Transverse colon (tissue), 4 donors: Measurements from ENCODE around the gene RBM20. TPM values are rescaled to one million over a fixed set of nuclear protein-coding genes. Genes with fewer than 3 reads are reported as not detected.

Experiments used
- DNase-seq: peaks from one replicate; pipeline ENCODE4 v3.0.0-alpha.2; 2019
- H3K27ac ChIP-seq, 4 donors: fragments of 200-600 bp; sonication (generic); 2 replicates each; pipeline ENCODE4 v1.5.1; 2016 to 2018; ENCODE audit warnings: inconsistent platforms in 4 of 4
- H3K27me3 ChIP-seq: fragments of 200-600 bp; sonication (generic); 2 replicates; pipeline ENCODE4 v1.5.1; 2017; ENCODE audit warnings: inconsistent platforms
- H3K36me3 ChIP-seq, 4 donors: fragments of 200-600 bp; sonication (generic); 2 replicates each; pipeline ENCODE4 v1.5.1; 2017 to 2019; ENCODE audit warnings: inconsistent platforms in 4 of 4
- H3K4me1 ChIP-seq, 4 donors: fragments of 200-600 bp; sonication (generic); 2 replicates each; pipeline ENCODE4 v1.5.1; 2017 to 2020; ENCODE audit warnings: inconsistent platforms in 4 of 4
- H3K4me3 ChIP-seq, 4 donors: fragments of 200-600 bp; sonication (generic); 1 replicate in 1 of 4; 2 replicates in 3 of 4; pipeline versions ENCODE4 v1.5.1 to v1.6.1; 2017 to 2019; ENCODE audit warnings: inconsistent platforms in 4 of 4
- H3K9me3 ChIP-seq, 2 donors: fragments of 200-600 bp; sonication (generic); 2 replicates each; pipeline ENCODE4 v1.5.1; 2017 to 2019; ENCODE audit warnings: inconsistent platforms in 2 of 2
- EP300 ChIP-seq: sonication (generic); formaldehyde crosslinking; IDR thresholded peaks from one replicate; pipeline ENCODE4 v1.6.1; 2017; ENCODE audit warnings: antibody characterized with exemption, low read depth
- POLR2A ChIP-seq: fragments of 450-650 bp; IDR thresholded peaks from one replicate; pipeline ENCODE4 v1.6.1; 2016; ENCODE audit warnings: antibody characterized with exemption, mild to moderate bottlenecking, moderate library complexity
- POLR2AphosphoS5 ChIP-seq, 3 donors: sonication (generic); formaldehyde crosslinking; IDR thresholded peaks; one replicate each; pipeline ENCODE4 v1.6.1; 2016; ENCODE audit warnings: antibody characterized with exemption in 3 of 3
- WGBS, 2 donors: methylation state at CpG; one replicate each; pipeline ENCODE4 v1.1.5; 2018; ENCODE audit warnings: low coverage in 1 of 2; 5-methylcytosine and 5-hydroxymethylcytosine counted together
- in situ Hi-C, 4 donors: fragments of 200-750 bp; cut with MboI; loops; one replicate each; pipeline versions ENCODE4 v1.15.0 to v1.15.1; 2017; ENCODE audit warnings: low sequenced_read_pairs in 3 of 4, low pct_ligation_motif_present in 1 of 4, low pct_unique_long_range_greater_than_20kb in 1 of 4
- intact Hi-C: fragments of 100-400 bp; cut with DNase I; formaldehyde crosslinking; loops from one replicate; pipeline ENCODE4 v1.15.1; 2023; ENCODE audit warnings: low total_unique reads
- total RNA-seq, 4 donors: library from RNA; depleted of rRNA; stranded (reverse); fragments of >200 nt; gene quantifications; one replicate each; pipeline ENCODE4 v1.1.0, GENCODE V29; 2016
- TF ChIP-seq, protein P1 (sequence below), 5 experiments: fragments of 200-600 bp in 3 of 5; fragments of 450-650 bp in 2 of 5; sonication (generic) in 3 of 5; IDR thresholded peaks; 1 replicate in 2 of 5; 2 replicates in 3 of 5; pipeline ENCODE4 v1.5.1; 2016 to 2017; ENCODE audit warnings: antibody characterized with exemption in 5 of 5, inconsistent platforms in 3 of 5, mild to moderate bottlenecking in 2 of 5, moderate library complexity in 1 of 5

Gene RBM20
- total RNA-seq, 4 donors from 2014 or later: 1.2 to 10.5 (median 2.9) TPM

GRCh38 chr10:110651044-110651958, 7.2 kb downstream of the RBM20 start:
- in situ Hi-C loops (no loop called here), intact Hi-C loops (no loop called here)
- H3K27ac ChIP-seq: peak overlapping the region in 3 of 4 donors; percentile 15 to 46 (median 46)
- H3K9me3 ChIP-seq: no peaks in the 10 kb centered on the region
- no peak overlapping the region for H3K4me3 ChIP-seq
- H3K4me1 ChIP-seq: no peaks in the 10 kb centered on the region
- no peak for DNase-seq
- TF ChIP-seq EP300: no peak
- TF ChIP-seq, protein P1, sequence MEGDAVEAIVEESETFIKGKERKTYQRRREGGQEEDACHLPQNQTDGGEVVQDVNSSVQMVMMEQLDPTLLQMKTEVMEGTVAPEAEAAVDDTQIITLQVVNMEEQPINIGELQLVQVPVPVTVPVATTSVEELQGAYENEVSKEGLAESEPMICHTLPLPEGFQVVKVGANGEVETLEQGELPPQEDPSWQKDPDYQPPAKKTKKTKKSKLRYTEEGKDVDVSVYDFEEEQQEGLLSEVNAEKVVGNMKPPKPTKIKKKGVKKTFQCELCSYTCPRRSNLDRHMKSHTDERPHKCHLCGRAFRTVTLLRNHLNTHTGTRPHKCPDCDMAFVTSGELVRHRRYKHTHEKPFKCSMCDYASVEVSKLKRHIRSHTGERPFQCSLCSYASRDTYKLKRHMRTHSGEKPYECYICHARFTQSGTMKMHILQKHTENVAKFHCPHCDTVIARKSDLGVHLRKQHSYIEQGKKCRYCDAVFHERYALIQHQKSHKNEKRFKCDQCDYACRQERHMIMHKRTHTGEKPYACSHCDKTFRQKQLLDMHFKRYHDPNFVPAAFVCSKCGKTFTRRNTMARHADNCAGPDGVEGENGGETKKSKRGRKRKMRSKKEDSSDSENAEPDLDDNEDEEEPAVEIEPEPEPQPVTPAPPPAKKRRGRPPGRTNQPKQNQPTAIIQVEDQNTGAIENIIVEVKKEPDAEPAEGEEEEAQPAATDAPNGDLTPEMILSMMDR (IDR thresholded peaks at IDR 0.05): no peak
- peak in 1 of 3 donors; percentile 43 for TF ChIP-seq POLR2AphosphoS5 (IDR thresholded peaks at IDR 0.05)
- no peak for TF ChIP-seq POLR2A
- no peaks in the 10 kb centered on the region for H3K36me3 ChIP-seq
- peaks cover 65% of the 10 kb centered on the region for H3K27me3 ChIP-seq
- 50% methylated on average over 7 to 12 of the region's 12 CpGs for WGBS, 2 donors

DNA sequence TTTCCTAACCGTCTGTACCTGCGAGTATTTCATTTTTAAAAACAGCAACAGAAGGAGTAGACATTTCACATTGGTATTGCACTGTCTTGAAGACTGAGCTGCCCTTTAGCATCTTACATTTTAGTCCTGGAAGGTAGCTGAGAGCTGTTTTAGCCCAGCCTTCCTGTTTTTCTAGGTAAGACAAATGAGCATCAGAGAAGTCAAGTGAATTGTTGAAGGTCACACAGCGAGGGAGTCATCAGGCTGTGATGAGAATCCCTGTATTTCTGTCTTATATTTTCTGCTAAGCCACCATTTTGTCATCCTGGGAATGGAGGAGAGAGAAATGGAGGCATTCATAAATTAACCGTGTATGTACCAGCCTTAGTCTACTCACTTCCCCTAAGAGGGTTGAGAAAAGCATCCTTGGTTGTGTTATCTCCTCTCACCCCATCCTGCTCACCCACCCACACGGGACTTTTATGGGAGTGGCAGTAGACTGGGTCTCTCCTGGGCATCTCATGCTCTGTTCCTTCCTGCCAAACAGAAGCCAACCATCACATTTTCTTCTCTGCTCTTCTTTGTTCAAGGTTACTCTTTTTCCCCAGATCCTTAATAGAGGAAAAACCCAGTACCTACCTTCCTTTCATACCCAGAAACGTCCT, 8.5 kb downstream of the RBM20 start:
- intact Hi-C loops: no loop called here
- WGBS, 2 donors: 71 to 74% methylated on average over 5 to 6 of the region's 6 CpGs
- H3K27ac ChIP-seq: peak overlapping the region in 2 of 4 donors; percentile 5 to 46

DNA sequence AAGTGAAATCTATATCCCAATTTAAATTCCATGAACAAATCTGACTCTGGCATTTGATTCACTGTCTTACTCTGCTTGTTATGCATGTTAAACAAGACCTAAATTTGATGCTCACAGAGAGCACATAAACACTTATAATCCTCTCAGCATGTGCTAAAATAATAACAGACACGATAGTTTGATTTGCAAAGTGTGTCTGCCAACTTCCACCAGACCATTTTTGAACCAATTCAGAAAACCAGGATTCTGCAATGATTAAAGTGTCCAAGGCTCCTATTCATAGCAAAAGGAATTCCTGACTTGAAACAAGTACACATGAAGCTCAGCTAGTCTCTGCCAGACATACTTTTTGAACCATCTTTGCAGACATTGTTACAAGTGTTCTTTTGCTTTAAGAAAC, 11.2 kb downstream of the RBM20 start:
- H3K4me1 ChIP-seq: no peaks in the 10 kb centered on the region
- no peak for DNase-seq
- TF ChIP-seq POLR2A (no peak), POLR2AphosphoS5 (IDR thresholded peaks at IDR 0.05) (no peak)
- H3K27ac ChIP-seq: peak overlapping the region in 2 of 4 donors; percentile 8 to 44
- in situ Hi-C loops (no loop called here), intact Hi-C loops (no loop called here)
- no peak overlapping the region for H3K4me3 ChIP-seq
- H3K36me3 ChIP-seq: no peaks in the 10 kb centered on the region
- H3K27me3 ChIP-seq: peaks cover 26% of the 10 kb centered on the region
- 28 to 38% methylated on average over 1 of the region's 1 CpG for WGBS, 2 donors
- H3K9me3 ChIP-seq: no peaks in the 10 kb centered on the region

More for the DNA sequence above, 8.5 kb downstream of the RBM20 start:
- DNase-seq: no peak
- H3K9me3 ChIP-seq: no peaks in the 10 kb centered on the region
- in situ Hi-C loops: no loop called here
- no peaks in the 10 kb centered on the region for H3K36me3 ChIP-seq
- TF ChIP-seq POLR2A (no peak), EP300 (no peak), POLR2AphosphoS5 (IDR thresholded peaks at IDR 0.05) (no peak)
- no peaks in the 10 kb centered on the region for H3K4me1 ChIP-seq
- H3K4me3 ChIP-seq: no peak overlapping the region
- peaks cover 52% of the 10 kb centered on the region for H3K27me3 ChIP-seq

- Histone ChIP-seq H3K4me3 (no peak overlapping the region), H3K9me3 (no peaks in the 10 kb centered on the region), H3K27ac (no peak overlapping the region), H3K4me1 (no peaks in the 10 kb centered on the region), H3K27me3 (peaks cover 24% of the 10 kb centered on the region), H3K36me3 (no peaks in the 10 kb centered on the region)
- no peak for DNase-seq
- 86 to 92% methylated on average over 4 of the region's 4 CpGs for WGBS, 2 donors
- in situ Hi-C loops (no loop called here), intact Hi-C loops (no loop called here)
- TF ChIP-seq, protein P1 (IDR thresholded peaks at IDR 0.05): no peak
- no peak for TF ChIP-seq POLR2A
- no peak for TF ChIP-seq EP300
- no peak for TF ChIP-seq POLR2AphosphoS5 (IDR thresholded peaks at IDR 0.05)
Measured at GRCh38 chr10:110656612-110657011, 12.5 kb downstream of the RBM20 start.

DNA sequence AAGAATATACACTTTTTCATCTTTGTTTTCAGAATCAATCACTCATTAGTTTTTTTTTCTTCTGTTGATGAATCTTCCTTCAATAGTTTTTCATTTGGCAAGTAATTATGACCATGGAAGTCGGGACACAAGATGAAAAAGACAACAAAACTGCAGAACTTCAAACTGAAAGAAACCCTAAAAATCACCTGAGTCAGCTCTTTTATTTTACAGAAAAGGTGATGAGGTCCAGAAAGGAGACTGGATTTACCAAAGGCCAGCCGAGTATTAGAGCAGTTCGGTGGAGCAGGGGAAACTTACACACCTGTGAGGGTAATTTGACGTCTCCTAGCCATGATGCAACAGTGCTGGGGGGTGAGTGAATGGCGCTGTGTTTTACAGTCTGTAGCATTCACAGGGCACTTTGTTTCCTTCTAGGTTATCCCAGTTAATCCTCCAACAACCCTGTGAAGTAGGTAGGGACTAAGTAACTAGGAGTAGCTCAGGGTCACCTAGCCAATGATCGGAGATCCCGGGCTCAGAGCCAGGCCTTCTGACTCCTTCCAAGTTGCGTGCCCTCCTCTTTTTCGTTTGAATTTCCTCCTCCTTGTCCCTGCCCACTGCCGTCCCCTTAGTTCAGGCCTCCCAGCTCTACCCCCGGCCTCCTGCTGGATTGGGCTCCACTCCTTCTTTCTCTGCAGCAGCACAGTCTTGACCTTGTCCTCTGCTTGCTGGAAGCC, 14.0 kb downstream of the RBM20 start:
- no peak for TF ChIP-seq POLR2A
- TF ChIP-seq EP300: no peak
- TF ChIP-seq, protein P1 (IDR thresholded peaks at IDR 0.05): no peak
- no peak for TF ChIP-seq POLR2AphosphoS5 (IDR thresholded peaks at IDR 0.05)
- in situ Hi-C loops: no loop called here
- Histone ChIP-seq H3K4me3 (no peak overlapping the region), H3K36me3 (no peaks in the 10 kb centered on the region), H3K4me1 (no peaks in the 10 kb centered on the region), H3K27me3 (peaks cover 19% of the 10 kb centered on the region), H3K9me3 (no peaks in the 10 kb centered on the region), H3K27ac (no peak overlapping the region)
- intact Hi-C loops: no loop called here
- no peak for DNase-seq
- 72 to 74% methylated on average over 6 to 11 of the region's 11 CpGs for WGBS, 2 donors
